PC-9 (cell line): Measurements from ENCODE around the gene MRPL1. TPM values are rescaled to one million over a fixed set of nuclear protein-coding genes. Genes with fewer than 3 reads are reported as not detected.
A peak's percentile ranks its signal among the peaks of the same experiment; 100 is the strongest.

Experiments
- BruUV-seq: library from RNA; stranded (reverse); fragments of 400-500 nt; replicated peaks from 2 replicates; lab custom pipeline; 2021; lab: Mats Ljungman, UMichigan
- CTCF ChIA-PET: fragments of 300-600 bp; sonication (Branson Sonifier 250); formaldehyde crosslinking; loops from one replicate; lab custom pipeline; 2022; ENCODE audit warnings: antibody characterized with exemption; lab: Charles Lee
- POLR2A ChIA-PET: fragments of 300-600 bp; sonication (Branson Sonifier 250); formaldehyde crosslinking; loops from one replicate; lab custom pipeline; 2022; ENCODE audit warnings: antibody characterized with exemption; ENCODE audit not compliant: unreplicated experiment; lab: Charles Lee
- DNase-seq, 2 experiments: peaks; one replicate each; pipeline versions ENCODE4 v3.0.0 to v3.0.0-alpha.2; 2015 to 2022; ENCODE audit warnings: mixed read lengths in 1 of 2
- H2AFZ ChIP-seq: fragments of 200-600 bp; sonication (generic); 2 replicates; pipeline ENCODE4 v1.8.1; 2017; ENCODE audit warnings: antibody characterized with exemption
- H3F3A ChIP-seq: fragments of 200-600 bp; sonication (generic); 2 replicates; pipeline ENCODE4 v1.8.1; 2017; ENCODE audit warnings: antibody characterized with exemption, mild to moderate bottlenecking, low read depth; ENCODE audit not compliant: insufficient read depth
- H3K27ac ChIP-seq: fragments of 200-600 bp; sonication (generic); 2 replicates; pipeline ENCODE4 v1.6.1; 2016; ENCODE audit warnings: mixed run types
- H3K27me3 ChIP-seq: fragments of 200-600 bp; sonication (generic); 2 replicates; pipeline ENCODE4 v1.6.1; 2016; ENCODE audit warnings: low read depth, mixed run types; ENCODE audit not compliant: insufficient read depth
- H3K36me3 ChIP-seq: fragments of 200-600 bp; sonication (generic); 2 replicates; pipeline ENCODE4 v1.6.1; 2016; ENCODE audit warnings: low read depth, mixed run types
- H3K4me1 ChIP-seq: fragments of 200-600 bp; sonication (generic); replicated peaks from 2 replicates; pipeline ENCODE4 v1.6.1; 2016; ENCODE audit warnings: mixed run types; ENCODE audit not compliant: insufficient read depth
- H3K4me2 ChIP-seq: fragments of 200-600 bp; sonication (generic); 2 replicates; pipeline ENCODE4 v1.6.1; 2017; ENCODE audit warnings: mixed run types
- H3K4me3 ChIP-seq: fragments of 200-600 bp; sonication (generic); 2 replicates; pipeline ENCODE4 v1.6.1; 2016; ENCODE audit warnings: mixed run types
- H3K79me2 ChIP-seq: fragments of 200-600 bp; sonication (generic); 2 replicates; pipeline ENCODE4 v1.6.1; 2017; ENCODE audit warnings: low read depth, mixed run types
- H3K9me2 ChIP-seq: fragments of 200-600 bp; sonication (generic); 2 replicates; pipeline ENCODE4 v1.8.1; 2017; ENCODE audit warnings: mild to moderate bottlenecking; ENCODE audit not compliant: insufficient read depth
- H3K9me3 ChIP-seq: fragments of 200-600 bp; sonication (generic); 2 replicates; pipeline ENCODE4 v1.8.1; 2016; ENCODE audit warnings: low read depth; ENCODE audit not compliant: insufficient read depth
- H4K20me1 ChIP-seq: fragments of 200-600 bp; sonication (generic); 2 replicates; pipeline ENCODE4 v1.8.1; 2017; ENCODE audit not compliant: insufficient read depth
- EZH2 ChIP-seq: fragments of 200-600 bp; sonication (generic); IDR thresholded peaks from 2 replicates; pipeline ENCODE4 v1.8.0; 2017; ENCODE audit warnings: antibody characterized with exemption, low read depth
- intact Hi-C: fragments of 100-400 bp; cut with micrococcal nuclease; formaldehyde crosslinking; loops from one replicate; pipeline ENCODE4 v1.10.0; 2022; ENCODE audit not compliant: unreplicated experiment
- total RNA-seq: library from RNA; stranded (reverse); gene quantifications from 2 replicates; pipeline ENCODE4 v1.2.3, GENCODE V29; 2021
- TF ChIP-seq, protein P1 (sequence below): fragments of 200-600 bp; sonication (generic); conservative IDR thresholded peaks from 2 replicates; pipeline ENCODE4 v1.6.1; 2017; ENCODE audit warnings: mixed run types, antibody characterized with exemption, mild to moderate bottlenecking, moderate library complexity

Gene MRPL1
- total RNA-seq, 1 experiment from 2014 or later: 20.3 TPM

DNA sequence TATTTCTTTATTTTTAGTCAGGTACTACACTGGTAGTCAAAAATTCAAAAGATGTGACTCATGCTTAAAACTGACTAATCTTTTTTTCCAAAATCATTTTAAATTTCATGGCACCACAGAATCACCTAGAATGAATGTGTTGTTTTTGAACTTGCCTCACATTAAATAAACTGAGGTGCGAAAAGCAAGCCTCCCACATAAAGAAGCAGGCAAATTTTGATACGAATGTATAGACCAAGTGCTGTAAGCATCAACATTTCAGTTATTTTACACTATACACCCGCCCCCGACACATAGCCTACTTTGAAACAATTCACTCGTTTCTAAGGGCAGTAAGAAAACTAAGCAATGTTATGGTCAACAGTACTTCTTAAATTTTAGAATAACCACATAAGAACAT is 94.3 kb downstream of the MRPL1 start:
- H3K9me2 ChIP-seq: no peaks in the 10 kb centered on the region
- ChIA-PET CTCF (no interaction called here), POLR2A (no interaction called here)
- no peaks in the 10 kb centered on the region for H3K36me3 ChIP-seq
- no peaks in the 10 kb centered on the region for H3K79me2 ChIP-seq
- H3K27ac ChIP-seq: no peak overlapping the region
- intact Hi-C loops: loop anchor here (5.0 to 10.0 kb wide), 2 partner anchors 638 to 905 kb away; no protein-coding TSS in a partner anchor
- H2AFZ ChIP-seq: no peak overlapping the region
- no peaks in the 10 kb centered on the region for H3K4me1 ChIP-seq
- no peak overlapping the region for H3K4me3 ChIP-seq
- H3K4me2 ChIP-seq: no peak overlapping the region
- no peaks in the 10 kb centered on the region for H3K27me3 ChIP-seq
- no peak for DNase-seq
- no peaks in the 10 kb centered on the region for H3F3A ChIP-seq
- TF ChIP-seq, protein P1, sequence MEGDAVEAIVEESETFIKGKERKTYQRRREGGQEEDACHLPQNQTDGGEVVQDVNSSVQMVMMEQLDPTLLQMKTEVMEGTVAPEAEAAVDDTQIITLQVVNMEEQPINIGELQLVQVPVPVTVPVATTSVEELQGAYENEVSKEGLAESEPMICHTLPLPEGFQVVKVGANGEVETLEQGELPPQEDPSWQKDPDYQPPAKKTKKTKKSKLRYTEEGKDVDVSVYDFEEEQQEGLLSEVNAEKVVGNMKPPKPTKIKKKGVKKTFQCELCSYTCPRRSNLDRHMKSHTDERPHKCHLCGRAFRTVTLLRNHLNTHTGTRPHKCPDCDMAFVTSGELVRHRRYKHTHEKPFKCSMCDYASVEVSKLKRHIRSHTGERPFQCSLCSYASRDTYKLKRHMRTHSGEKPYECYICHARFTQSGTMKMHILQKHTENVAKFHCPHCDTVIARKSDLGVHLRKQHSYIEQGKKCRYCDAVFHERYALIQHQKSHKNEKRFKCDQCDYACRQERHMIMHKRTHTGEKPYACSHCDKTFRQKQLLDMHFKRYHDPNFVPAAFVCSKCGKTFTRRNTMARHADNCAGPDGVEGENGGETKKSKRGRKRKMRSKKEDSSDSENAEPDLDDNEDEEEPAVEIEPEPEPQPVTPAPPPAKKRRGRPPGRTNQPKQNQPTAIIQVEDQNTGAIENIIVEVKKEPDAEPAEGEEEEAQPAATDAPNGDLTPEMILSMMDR: no peak
- TF ChIP-seq EZH2: no peak
- BruUV-seq: no TSS peak
- H3K9me3 ChIP-seq: no peaks in the 10 kb centered on the region
- no peaks in the 10 kb centered on the region for H4K20me1 ChIP-seq

DNA sequence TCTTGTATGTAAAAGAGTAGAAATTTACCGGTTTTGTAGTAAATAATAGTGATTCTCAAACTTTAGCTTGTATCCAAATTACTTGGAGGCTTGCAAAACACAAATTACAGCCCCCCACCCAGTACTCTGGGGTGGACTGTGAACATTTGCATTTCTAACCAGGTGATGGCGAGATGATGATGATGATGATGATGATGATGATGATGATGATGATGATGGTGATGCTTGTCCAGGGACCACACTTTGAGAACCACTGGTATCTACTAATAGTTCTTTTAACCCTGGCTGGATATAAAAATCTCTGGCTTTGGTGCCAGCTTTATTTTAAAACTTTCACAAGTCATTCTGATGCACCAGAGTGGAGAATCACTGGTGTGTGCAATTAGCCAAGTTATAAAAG is 96.3 kb downstream of the MRPL1 start:
- DNase-seq: no peak
- H3K4me1 ChIP-seq: no peaks in the 10 kb centered on the region
- H2AFZ ChIP-seq: no peak overlapping the region
- no peaks in the 10 kb centered on the region for H3K79me2 ChIP-seq
- H3K9me3 ChIP-seq: no peaks in the 10 kb centered on the region; the same call in 1 of the 2 replicates
- BruUV-seq: no TSS peak
- ChIA-PET CTCF (no interaction called here), POLR2A (no interaction called here)
- H4K20me1 ChIP-seq: no peaks in the 10 kb centered on the region
- intact Hi-C loops: loop anchor here (1.0 to 10.0 kb wide), 3 partner anchors 558 to 903 kb away; no protein-coding TSS in a partner anchor
- H3K27ac ChIP-seq: no peak overlapping the region
- H3K9me2 ChIP-seq: no peaks in the 10 kb centered on the region
- no peak overlapping the region for H3K4me3 ChIP-seq
- H3K27me3 ChIP-seq: no peaks in the 10 kb centered on the region
- no peaks in the 10 kb centered on the region for H3F3A ChIP-seq
- no peak overlapping the region for H3K4me2 ChIP-seq
- TF ChIP-seq, protein P1: no peak
- TF ChIP-seq EZH2: no peak
- no peaks in the 10 kb centered on the region for H3K36me3 ChIP-seq

DNA sequence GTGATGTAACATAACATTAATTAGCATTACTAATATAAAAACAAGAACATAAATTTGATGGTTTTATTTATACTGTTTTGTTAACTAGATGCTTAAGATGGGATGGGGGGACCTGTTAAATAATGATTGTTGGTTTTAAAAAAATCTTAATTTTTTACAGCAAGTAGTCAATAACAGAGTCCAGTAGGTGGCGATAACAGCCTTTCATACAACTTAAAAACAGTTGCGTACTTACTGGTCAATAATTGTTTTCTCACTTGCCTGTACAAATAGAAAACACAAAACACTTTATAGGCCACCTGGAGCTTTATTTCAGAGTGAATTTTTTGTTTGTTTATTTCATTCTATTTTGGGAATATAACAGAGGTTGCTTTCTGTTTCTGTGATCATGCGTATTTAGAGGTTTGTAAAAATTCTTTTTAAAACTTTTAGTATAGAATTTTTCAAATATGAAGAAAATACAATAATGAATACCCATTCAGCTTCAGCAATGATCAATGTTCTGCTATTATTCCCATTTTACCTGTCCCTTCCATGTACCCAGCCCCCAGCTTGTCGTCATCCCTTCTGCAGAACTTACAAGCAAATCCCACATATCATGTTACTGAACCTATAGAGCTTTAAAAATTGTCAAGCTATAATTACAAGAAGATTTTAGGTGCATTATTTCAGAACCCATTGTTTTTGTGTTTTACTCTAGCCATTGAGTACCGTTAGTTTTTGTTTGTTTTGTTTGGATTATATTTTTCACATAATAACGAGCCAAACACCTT is 97.1 kb downstream of the MRPL1 start:
- Histone ChIP-seq H3K4me1 (no peaks in the 10 kb centered on the region), H3K79me2 (no peaks in the 10 kb centered on the region), H2AFZ (no peak overlapping the region), H3K9me2 (no peaks in the 10 kb centered on the region), H4K20me1 (no peaks in the 10 kb centered on the region), H3K4me3 (no peak overlapping the region), H3F3A (no peaks in the 10 kb centered on the region), H3K27me3 (no peaks in the 10 kb centered on the region), H3K4me2 (no peak overlapping the region), H3K27ac (no peak overlapping the region), H3K36me3 (no peaks in the 10 kb centered on the region), H3K9me3 (no peaks in the 10 kb centered on the region; the same call in 1 of the 2 replicates)
- CTCF ChIA-PET: interaction anchor here (0.6 to 0.8 kb wide), 3 partner anchors 25 to 904 kb away, joined by 3 to 5 read pairs (median 5); no protein-coding TSS in a partner anchor
- DNase-seq: no peak
- no TSS peak for BruUV-seq
- POLR2A ChIA-PET: interaction anchor here (0.6 kb wide), 1 partner anchor 631 kb away, joined by 3 read pairs; no protein-coding TSS in a partner anchor
- TF ChIP-seq, protein P1: peak; percentile 76
- no peak for TF ChIP-seq EZH2
- intact Hi-C loops: loop anchor here (1.0 to 10.0 kb wide), 3 partner anchors 558 to 903 kb away; no protein-coding TSS in a partner anchor
